Mesenteric fat pad (tissue), 1 donor: ENCODE results near the gene C19orf33. TPM values are rescaled to one million over a fixed set of nuclear protein-coding genes. Genes with fewer than 3 reads are reported as not detected.
A peak's percentile ranks its signal among the peaks of the same experiment; 100 is the strongest.
"Not testable (repeated sequence)": the region's sequence is repeated elsewhere in the genome, so short reads cannot be mapped to it uniquely, and the experiment has no call there.

Experiments used
- DNase-seq: peaks from one replicate; pipeline ENCODE4 v3.0.0-alpha.2; 2020; ENCODE audit warnings: low spot score
- total RNA-seq: library from RNA; stranded (reverse); fragmentation: NEBNext Ultra II Directional; extraction: Animal tissue kit (Norgen Biotek cat#: 25700); gene quantifications from one replicate; pipeline ENCODE4 v1.2.1, GENCODE V29; 2021
- donor health status: DM: yes; HTN: yes; CAD: no.

Gene C19orf33
- total RNA-seq, 1 donor from 2014 or later: 2.2 TPM

GRCh38 chr19:38336638-38337359 lies 32.7 kb downstream of the C19orf33 start:
- peak; percentile 98 for DNase-seq

GRCh38 chr19:38337360-38337653 lies 33.3 kb downstream of the C19orf33 start:
- DNase-seq: no peak

DNA sequence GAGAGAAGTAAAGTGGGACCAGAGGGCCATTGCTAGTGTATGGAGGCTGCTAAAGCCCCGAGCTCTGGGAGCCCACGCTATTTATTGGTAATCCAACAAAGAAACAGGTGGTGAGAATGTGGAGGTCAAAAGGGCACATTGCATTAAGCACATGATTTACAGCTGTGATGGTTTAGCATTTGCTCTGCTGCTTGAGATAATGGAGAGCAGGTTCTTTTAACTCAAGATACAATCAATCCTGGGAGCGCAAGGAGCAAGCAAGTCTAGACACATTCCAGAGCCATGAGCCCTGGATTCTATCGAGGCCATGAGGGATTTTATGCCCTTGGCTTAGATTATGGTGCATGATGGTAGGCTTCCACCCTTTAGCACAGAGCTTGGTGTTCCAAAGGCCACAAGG lies 35.0 kb downstream of the C19orf33 start:
- DNase-seq: not testable (repeated sequence)

- DNase-seq: no peak
Observed at GRCh38 chr19:38340927-38341326, 36.9 kb downstream of the C19orf33 start.

GRCh38 chr19:38346837-38347236 lies 42.8 kb downstream of the C19orf33 start:
- no peak for DNase-seq

GRCh38 chr19:38350883-38351282 lies 46.8 kb downstream of the C19orf33 start:
- no peak for DNase-seq

GRCh38 chr19:38351865-38352395 lies 47.9 kb downstream of the C19orf33 start:
- no peak for DNase-seq

GRCh38 chr19:38352611-38353010 lies 48.6 kb downstream of the C19orf33 start:
- no peak for DNase-seq

Other genes starting within 250 kb of the C19orf33 start
- not detected for gene DPF1, start 80.0 kb upstream of the C19orf33 start, total RNA-seq
- 193 TPM for gene PPP1R14A, start 47.9 kb upstream of the C19orf33 start, total RNA-seq
- gene SPINT2, start 39.7 kb upstream of the C19orf33 start, total RNA-seq: 13.8 TPM
- 36.5 TPM for gene YIF1B, start 11.7 kb downstream of the C19orf33 start, total RNA-seq
- 14.3 TPM for gene KCNK6, start 15.6 kb downstream of the C19orf33 start, total RNA-seq
- 3.2 TPM for gene CATSPERG, start 31.6 kb downstream of the C19orf33 start, total RNA-seq
- gene PSMD8, start 70.3 kb downstream of the C19orf33 start, total RNA-seq: 288 TPM
- gene GGN, start 83.8 kb downstream of the C19orf33 start, total RNA-seq: 1.0 TPM
- 2.2 TPM for gene SPRED3, start 84.4 kb downstream of the C19orf33 start, total RNA-seq
- 11.8 TPM for gene FAM98C, start 98.8 kb downstream of the C19orf33 start, total RNA-seq
- 8.4 TPM for gene RASGRP4, start 122.0 kb downstream of the C19orf33 start, total RNA-seq
- 4.8 TPM for gene RYR1, start 129.4 kb downstream of the C19orf33 start, total RNA-seq